SK-N-SH (cell line): ENCODE measurements around the gene PLEKHM3. TPM values are rescaled to one million over a fixed set of nuclear protein-coding genes. Genes with fewer than 3 reads are reported as not detected.

ENCODE experiments used
- CTCF ChIA-PET: fragments of 300-600, 350-600 bp; formaldehyde crosslinking; extraction: SDS; loops from one replicate; lab custom pipeline; 2021; lab: Yijun Ruan, JAX
- POLR2A ChIA-PET: fragments of 350-600 bp; sonication (Branson Sonifier 250); formaldehyde crosslinking; extraction: SDS; loops from one replicate; lab custom pipeline; 2020; ENCODE audit warnings: antibody characterized with exemption, inconsistent platforms; lab: Yijun Ruan, JAX
- DNase-seq: peaks from one replicate; pipeline ENCODE4 v3.0.0; 2012
- H2AFZ ChIP-seq: fragments of 200-600 bp; sonication (generic); 2 replicates; pipeline ENCODE4 v1.8.1; 2016; ENCODE audit warnings: antibody characterized with exemption, mild to moderate bottlenecking, low read depth
- H3F3A ChIP-seq: fragments of 200-600 bp; sonication (generic); replicated peaks from 2 replicates; pipeline ENCODE3; 2016; ENCODE audit warnings: antibody characterized with exemption, mild to moderate bottlenecking; ENCODE audit not compliant: insufficient read depth
- H3K27ac ChIP-seq, 2 experiments: fragments of 200-500 bp in 1 of 2; fragments of 200-600 bp in 1 of 2; sonication (Bioruptor generic) in 1 of 2; sonication (generic), shearing (Covaris generic) in 1 of 2; 2 replicates each; pipeline versions ENCODE4 v1.5.1 to v1.6.1; 2014 to 2016; ENCODE audit warnings: low read depth in 2 of 2, inconsistent platforms in 1 of 2, low read length in 1 of 2, mild to moderate bottlenecking in 1 of 2, mixed read lengths in 1 of 2
- H3K27me3 ChIP-seq: fragments of 200-600 bp; sonication (generic), shearing (Covaris generic); 2 replicates; pipeline ENCODE4 v1.6.1; 2016; ENCODE audit warnings: mixed run types; ENCODE audit not compliant: insufficient read depth
- H3K36me3 ChIP-seq, 2 experiments: fragments of 200-500 bp in 1 of 2; fragments of 200-600 bp in 1 of 2; sonication (Bioruptor generic) in 1 of 2; sonication (generic) in 1 of 2; replicated peaks in 1 of 2; 2 replicates each; pipeline versions ENCODE3 to v1.5.1; 2014 to 2016; ENCODE audit warnings: low read length in 1 of 2, mild to moderate bottlenecking in 1 of 2; ENCODE audit not compliant: insufficient read depth in 2 of 2, control insufficient read depth in 1 of 2
- H3K4me1 ChIP-seq, 2 experiments: fragments of 200-500 bp in 1 of 2; fragments of 200-600 bp in 1 of 2; sonication (Bioruptor generic) in 1 of 2; sonication (generic), shearing (Covaris generic) in 1 of 2; 2 replicates each; pipeline versions ENCODE4 v1.5.1 to v1.6.1; 2014 to 2016; ENCODE audit warnings: low read depth in 1 of 2, low read length in 1 of 2, mixed run types in 1 of 2; ENCODE audit not compliant: insufficient read depth in 2 of 2, control insufficient read depth in 1 of 2
- H3K4me2 ChIP-seq: fragments of 200-600 bp; sonication (generic), shearing (Covaris generic); 2 replicates; pipeline ENCODE4 v1.6.1; 2017; ENCODE audit warnings: mixed run types
- H3K4me3 ChIP-seq, 2 experiments: fragments of 200-500 bp in 1 of 2; fragments of 200-600 bp in 1 of 2; sonication (Bioruptor generic) in 1 of 2; sonication (generic), shearing (Covaris generic) in 1 of 2; 2 replicates each; pipeline versions ENCODE4 v1.5.1 to v1.8.1; 2014 to 2016; ENCODE audit warnings: low read depth in 2 of 2, inconsistent platforms in 1 of 2, low read length in 1 of 2, mild to moderate bottlenecking in 1 of 2, mixed read lengths in 1 of 2, moderate library complexity in 1 of 2
- H3K79me2 ChIP-seq: fragments of 200-600 bp; sonication (generic); 2 replicates; pipeline ENCODE4 v1.8.1; 2017; ENCODE audit warnings: mild to moderate bottlenecking; ENCODE audit not compliant: insufficient read depth
- H3K9ac ChIP-seq: fragments of 200-600 bp; sonication (generic); 2 replicates; pipeline ENCODE4 v1.6.1; 2017; ENCODE audit warnings: mixed run types
- H3K9me2 ChIP-seq: fragments of 200-600 bp; sonication (generic); 2 replicates; pipeline ENCODE4 v1.6.1; 2017; ENCODE audit warnings: mixed run types
- H3K9me3 ChIP-seq: fragments of 200-600 bp; sonication (generic); 2 replicates; pipeline ENCODE4 v1.6.1; 2017; ENCODE audit warnings: mixed run types, mild to moderate bottlenecking, moderate library complexity
- H4K20me1 ChIP-seq: fragments of 200-600 bp; sonication (generic); 2 replicates; pipeline ENCODE4 v1.6.1; 2017; ENCODE audit warnings: mild to moderate bottlenecking, mixed run types; ENCODE audit not compliant: insufficient read depth
- CHD2 ChIP-seq: fragments of 150-350 bp; IDR thresholded peaks from 2 replicates; pipeline ENCODE4 v1.6.1; 2018; ENCODE audit warnings: low read length; ENCODE audit not compliant: partially characterized antibody
- EZH2phosphoT487 ChIP-seq: fragments of 200-600 bp; sonication (generic); IDR thresholded peaks from 2 replicates; pipeline ENCODE4 v1.6.1; 2017; ENCODE audit warnings: low read depth, mixed run types, mild to moderate bottlenecking, antibody characterized with exemption, moderate library complexity, borderline replicate concordance
- FOSL2 ChIP-seq: IDR thresholded peaks from 2 replicates; pipeline ENCODE4 v1.4.0; 2012; ENCODE audit warnings: low read depth, mild to moderate bottlenecking, moderate library complexity, borderline replicate concordance
- FOXJ3 ChIP-seq: sonication (generic); formaldehyde crosslinking; IDR thresholded peaks from 2 replicates; pipeline ENCODE4 v1.5.1; 2020; ENCODE audit warnings: mild to moderate bottlenecking, missing genetic modification reagents
- FOXM1 ChIP-seq: IDR thresholded peaks from 2 replicates; pipeline ENCODE4 v1.4.0; 2012; ENCODE audit warnings: low read depth, mild to moderate bottlenecking
- GABPA ChIP-seq: IDR thresholded peaks from 2 replicates; pipeline ENCODE4 v1.4.0; 2012; ENCODE audit warnings: low read depth, mild to moderate bottlenecking
- NFIC ChIP-seq: IDR thresholded peaks from 2 replicates; pipeline ENCODE4 v1.4.0; 2012; ENCODE audit warnings: borderline replicate concordance
- NRF1 ChIP-seq: IDR thresholded peaks from 2 replicates; pipeline ENCODE4 v1.6.1; 2012; ENCODE audit warnings: low read depth, mild to moderate bottlenecking, low read length
- PBX3 ChIP-seq: IDR thresholded peaks from 2 replicates; pipeline ENCODE4; 2012
- POLR2AphosphoS5 ChIP-seq: IDR thresholded peaks from 2 replicates; pipeline ENCODE4 v1.6.1; 2012; ENCODE audit warnings: low read depth, low read length
- RFX5 ChIP-seq: IDR thresholded peaks from 2 replicates; pipeline ENCODE4 v1.6.1; 2012; ENCODE audit warnings: mild to moderate bottlenecking, improper control_type of control experiment, low read length
- RXRA ChIP-seq: IDR thresholded peaks from 2 replicates; pipeline ENCODE4 v1.4.0; 2012; ENCODE audit warnings: low read depth, mild to moderate bottlenecking, borderline replicate concordance
- SIN3A ChIP-seq: IDR thresholded peaks from 2 replicates; pipeline ENCODE4 v1.6.1; 2012; ENCODE audit warnings: low read depth, mild to moderate bottlenecking, low read length, moderate library complexity, borderline replicate concordance
- SMC3 ChIP-seq: IDR thresholded peaks from 2 replicates; pipeline ENCODE4 v1.6.1; 2012; ENCODE audit warnings: low read depth, low read length, improper control_type of control experiment
- TEAD4 ChIP-seq: IDR thresholded peaks from 2 replicates; pipeline ENCODE4 v1.4.0; 2012; ENCODE audit warnings: mild to moderate bottlenecking, borderline replicate concordance; ENCODE audit not compliant: insufficient read depth
- ZBTB33 ChIP-seq: IDR thresholded peaks from 2 replicates; pipeline ENCODE4 v1.4.0; 2012; ENCODE audit warnings: low read depth, borderline replicate concordance
- WGBS: methylation state at CpG from one replicate; pipeline ENCODE4 v1.1.6; 2017; ENCODE audit warnings: low lambda C conversion rate; 5-methylcytosine and 5-hydroxymethylcytosine counted together
- polyA plus RNA-seq, 3 experiments: library from polyadenylated mRNA; depleted of rRNA; stranded (reverse); fragments of >200 nt; gene quantifications; 2 replicates each; pipeline ENCODE4 v1.2.3, GENCODE V29; 2012

The PLEKHM3 gene
- polyA plus RNA-seq, 1 of the 3 experiments (the other 2 are of a cell fraction): 1.9 TPM

DNA sequence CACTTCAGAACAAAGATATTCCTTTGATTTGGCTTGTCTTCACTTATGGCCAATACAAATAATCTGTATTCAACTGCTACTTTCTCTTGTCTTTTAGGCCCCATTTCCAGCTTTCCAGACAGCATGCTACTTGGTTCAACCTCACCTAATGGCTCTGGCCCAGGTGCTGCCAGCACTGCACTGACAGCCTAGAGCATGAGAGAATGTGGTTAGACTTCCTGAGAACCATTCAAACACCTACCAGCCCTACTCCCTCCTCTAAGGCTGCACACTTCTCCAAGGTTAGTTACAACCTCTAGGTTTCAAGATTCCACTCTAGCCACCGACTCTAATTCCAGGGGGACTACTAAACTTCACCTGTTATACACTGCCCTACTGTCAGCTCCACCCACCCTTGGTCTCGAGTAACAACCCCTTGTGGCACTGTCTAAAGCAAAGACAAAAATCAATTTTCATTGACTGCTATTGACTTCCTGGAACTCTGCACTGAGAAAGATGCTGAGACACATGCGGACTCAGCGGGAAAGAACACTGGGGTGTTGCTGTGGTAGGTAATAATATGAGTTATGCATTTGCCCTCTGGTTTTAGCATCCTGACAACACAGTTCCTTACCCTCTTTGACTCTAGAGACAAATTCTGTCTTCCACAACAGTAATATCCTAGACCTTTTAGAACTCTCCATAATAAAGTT lies 38.2 kb downstream of the PLEKHM3 start:
- Histone ChIP-seq H3F3A (no peaks in the 10 kb centered on the region), H3K4me2 (no peak overlapping the region), H3K4me3 (no peak overlapping the region), H3K27ac (no peak overlapping the region), H3K9me2 (no peaks in the 10 kb centered on the region), H3K79me2 (no peaks in the 10 kb centered on the region), H4K20me1 (no peaks in the 10 kb centered on the region), H2AFZ (no peak overlapping the region), H3K4me1 (peaks cover 0 to 5% of the 10 kb centered on the region in 2 experiments; a peak in 2 of 4 replicates), H3K9me3 (no peaks in the 10 kb centered on the region), H3K27me3 (no peaks in the 10 kb centered on the region), H3K9ac (no peak overlapping the region), H3K36me3 (no peaks in the 10 kb centered on the region)
- ChIA-PET POLR2A (no interaction called here), CTCF (interaction anchor here (1.7 to 2.3 kb wide), 2 partner anchors 13 to 14 kb away, joined by 6 to 8 read pairs; no protein-coding TSS in a partner anchor)
- DNase-seq: no peak
- 97% methylated on average over 4 of the region's 4 CpGs for WGBS
- TF ChIP-seq NFIC (no peak), SMC3 (no peak)
- TF ChIP-seq, all 33 proteins: peak for 0

DNA sequence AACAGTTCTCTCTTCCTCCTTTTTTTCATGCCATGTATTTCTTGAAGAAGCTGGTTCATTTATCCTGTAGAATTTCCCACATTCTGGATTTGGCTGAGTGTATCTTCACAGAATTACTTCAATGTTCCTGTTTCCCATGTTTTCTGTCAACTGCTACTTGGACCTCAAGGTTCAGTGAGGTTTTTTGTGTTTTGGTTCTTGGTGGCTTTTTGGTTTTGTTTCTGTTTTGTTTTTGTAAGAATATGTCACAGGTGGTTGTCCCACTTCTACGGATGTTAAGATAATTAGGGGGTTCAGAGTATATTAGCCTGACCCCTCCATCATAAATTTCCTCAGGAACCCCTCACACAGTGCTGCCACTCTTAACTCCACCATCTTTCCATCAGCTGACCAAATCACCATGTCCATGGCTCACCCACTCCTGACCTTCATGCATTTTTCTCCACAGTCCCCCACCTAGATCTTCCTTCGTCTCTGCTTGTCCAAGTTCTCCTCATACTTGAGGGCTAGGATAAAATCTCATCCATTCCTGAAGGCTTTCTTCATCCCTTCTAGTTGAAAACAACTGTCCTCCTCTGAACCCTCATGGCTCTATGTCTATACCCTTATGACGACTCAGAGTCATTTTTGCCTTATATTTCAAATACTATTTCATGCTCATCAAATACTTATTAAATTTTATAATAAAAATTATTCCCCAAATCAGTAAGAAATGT lies 40.4 kb downstream of the PLEKHM3 start:
- POLR2A ChIA-PET: no interaction called here

More for the DNA sequence above, 40.4 kb downstream of the PLEKHM3 start:
- Histone ChIP-seq H3K9me2 (no peaks in the 10 kb centered on the region), H3F3A (no peaks in the 10 kb centered on the region), H3K4me1 (no peaks in the 10 kb centered on the region; a peak in 1 of 4 replicates), H4K20me1 (no peaks in the 10 kb centered on the region), H3K79me2 (no peaks in the 10 kb centered on the region), H3K9ac (no peak overlapping the region), H3K27ac (no peak overlapping the region), H3K36me3 (no peaks in the 10 kb centered on the region), H3K27me3 (no peaks in the 10 kb centered on the region), H2AFZ (no peak overlapping the region), H3K4me2 (no peak overlapping the region), H3K4me3 (no peak overlapping the region), H3K9me3 (no peaks in the 10 kb centered on the region)
- DNase-seq: no peak
- CTCF ChIA-PET: no interaction called here
- TF ChIP-seq RXRA (no peak), NRF1 (no peak), FOXJ3 (no peak), ZBTB33 (no peak), POLR2AphosphoS5 (no peak), SMC3 (no peak), CHD2 (no peak), NFIC (no peak), FOXM1 (no peak), TEAD4 (no peak), GABPA (no peak), EZH2phosphoT487 (no peak), SIN3A (no peak), FOSL2 (no peak), PBX3 (no peak), RFX5 (no peak)
- 92% methylated on average over 3 of the region's 3 CpGs for WGBS
